Activated CD4-positive, alpha-beta T cell treated with anti-CD3 and anti-CD28 coated beads, Interleukin-2, Interleukin-6, amounts not matched to agents 100 ng/mL and 50 ng/mL, durations not matched to agents 16 hours and 8 hours (primary cell): ENCODE data around the gene PLK3.
"Not testable (repeated sequence)": the region's sequence is repeated elsewhere in the genome, so short reads cannot be mapped to it uniquely, and the experiment has no call there.

Source experiments
- DNase-seq: peaks from one replicate; pipeline ENCODE4 v3.0.0-alpha.2; 2020

The PLK3 gene

GRCh38 chr1:44788120-44788860 is 11.9 kb upstream of the PLK3 start, which contains the start of gene BEST4:
BEST4 (minus strand) TSS chr1:44788170; CDS start chr1:44787705, 465 bp downstream.
- DNase-seq: no peak

- no peak for DNase-seq
These were observed 9.0 kb upstream of the PLK3 start for GRCh38 chr1:44790968-44791801.

- DNase-seq: no peak
These were observed 7.3 kb upstream of the PLK3 start for GRCh38 chr1:44792736-44793502.

- not testable (repeated sequence) for DNase-seq
These were observed 2.3 kb upstream of the PLK3 start for GRCh38 chr1:44797886-44798285.

DNA sequence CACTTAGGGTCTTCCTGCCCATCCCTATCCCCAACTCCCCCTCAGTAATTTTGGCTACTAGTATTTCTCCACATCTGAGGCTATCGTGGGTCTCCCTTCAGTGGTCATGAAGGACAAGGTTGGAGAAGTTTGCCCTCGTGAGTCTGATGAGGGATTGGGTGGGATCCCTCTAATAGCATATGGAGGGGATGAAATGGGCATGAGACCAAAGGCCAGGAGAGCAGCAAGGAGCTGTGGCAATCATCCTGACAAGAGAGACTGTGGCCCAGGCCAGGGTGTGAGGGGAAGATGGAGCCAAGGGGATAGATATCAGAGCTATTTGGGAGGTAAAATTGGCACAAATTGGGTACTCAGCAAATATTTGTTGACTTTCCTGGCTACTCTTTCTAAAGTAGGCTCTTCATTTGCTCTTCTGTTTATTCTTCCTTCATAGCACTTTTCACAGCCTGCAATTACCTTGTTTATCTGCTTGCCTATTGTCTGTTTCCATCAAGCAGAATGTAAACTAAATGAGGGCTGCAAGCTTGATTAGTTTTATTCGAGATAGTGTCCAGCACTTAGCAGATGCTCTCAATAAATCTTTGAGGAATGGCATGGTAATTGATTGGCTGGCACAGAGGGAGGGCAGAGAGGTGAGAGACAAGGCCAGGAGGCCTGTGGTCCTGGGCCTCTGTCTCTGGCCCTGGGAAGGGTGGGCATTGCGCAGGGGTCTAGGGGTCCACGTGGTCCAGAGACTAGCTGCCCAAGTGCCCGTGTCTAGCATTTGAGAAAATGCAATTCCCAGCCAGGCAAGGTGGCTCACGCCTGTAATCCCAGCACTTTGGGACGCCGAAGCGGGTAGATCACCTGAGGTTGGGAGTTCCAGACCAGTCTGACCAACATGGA is 1.5 kb upstream of the PLK3 start:
- no peak for DNase-seq

DNA sequence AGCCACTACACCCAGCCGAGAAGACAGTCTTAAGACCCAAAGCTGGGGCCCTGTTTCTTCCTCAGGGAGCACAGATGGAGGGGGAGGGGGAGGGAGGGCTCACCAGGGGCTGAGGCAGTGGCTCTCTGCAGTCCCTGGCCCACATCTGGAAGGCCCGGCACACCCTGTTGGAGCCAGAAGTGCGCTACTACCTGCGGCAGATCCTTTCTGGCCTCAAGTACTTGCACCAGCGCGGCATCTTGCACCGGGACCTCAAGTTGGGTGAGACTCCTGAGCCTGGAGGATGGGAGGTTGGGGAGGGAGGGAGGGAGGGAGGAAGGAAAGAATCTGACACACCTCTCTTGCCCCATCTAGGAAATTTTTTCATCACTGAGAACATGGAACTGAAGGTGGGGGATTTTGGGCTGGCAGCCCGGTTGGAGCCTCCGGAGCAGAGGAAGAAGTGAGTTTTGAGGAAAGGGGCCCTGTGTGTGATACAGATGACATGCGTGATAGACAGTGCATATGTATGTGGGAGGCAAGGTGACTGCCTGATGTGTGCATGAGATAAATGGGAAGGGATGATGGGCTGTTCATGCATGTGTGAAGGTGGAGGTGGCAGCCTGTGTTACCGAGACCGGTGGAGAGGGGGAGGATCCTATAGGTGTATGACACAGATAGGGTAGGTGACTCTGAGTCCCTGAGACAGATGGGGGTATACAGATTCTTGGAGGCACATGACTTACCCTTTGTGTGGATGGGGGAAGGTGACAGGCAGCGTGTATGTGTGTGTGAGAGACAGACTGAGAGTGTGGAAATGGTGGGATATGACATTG is 1.5 kb downstream of the PLK3 start:
- DNase-seq: no peak

DNA sequence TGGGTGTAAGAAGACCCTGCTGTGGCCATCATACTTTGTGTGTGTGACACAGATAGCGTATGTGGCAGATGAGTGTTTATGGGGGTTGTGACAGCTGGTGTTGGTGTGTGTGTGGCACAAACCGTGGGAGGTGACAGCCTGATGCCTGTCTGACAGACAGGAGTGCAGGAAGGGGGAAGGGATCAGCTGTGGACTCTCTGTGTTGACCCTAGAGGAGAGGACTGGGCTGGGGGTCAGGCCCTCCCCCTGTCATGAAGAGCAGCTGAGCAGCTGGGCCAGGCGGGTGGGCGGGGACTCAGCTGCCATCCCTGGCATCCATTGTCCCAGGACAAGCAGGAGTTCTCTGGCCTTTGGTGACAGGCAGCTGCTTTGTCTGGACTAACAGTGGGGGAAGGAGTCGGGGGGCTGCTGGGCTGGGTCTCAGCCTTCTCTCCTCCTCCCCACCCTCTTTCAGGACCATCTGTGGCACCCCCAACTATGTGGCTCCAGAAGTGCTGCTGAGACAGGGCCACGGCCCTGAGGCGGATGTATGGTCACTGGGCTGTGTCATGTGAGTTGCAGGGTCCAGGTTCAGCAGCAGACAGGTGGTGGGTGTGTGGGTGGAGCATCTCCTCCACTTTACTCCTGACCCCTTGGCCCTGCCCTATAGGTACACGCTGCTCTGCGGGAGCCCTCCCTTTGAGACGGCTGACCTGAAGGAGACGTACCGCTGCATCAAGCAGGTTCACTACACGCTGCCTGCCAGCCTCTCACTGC is 2.3 kb downstream of the PLK3 start:
- no peak for DNase-seq

DNA sequence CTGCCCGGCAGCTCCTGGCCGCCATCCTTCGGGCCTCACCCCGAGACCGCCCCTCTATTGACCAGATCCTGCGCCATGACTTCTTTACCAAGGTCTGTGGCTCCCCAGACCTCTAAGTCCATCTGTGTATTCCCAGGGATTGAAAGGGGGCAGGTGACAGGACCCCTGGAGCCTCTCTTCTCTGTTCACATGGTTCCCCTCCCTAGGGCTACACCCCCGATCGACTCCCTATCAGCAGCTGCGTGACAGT is 2.8 kb downstream of the PLK3 start:
- DNase-seq: no peak

DNA sequence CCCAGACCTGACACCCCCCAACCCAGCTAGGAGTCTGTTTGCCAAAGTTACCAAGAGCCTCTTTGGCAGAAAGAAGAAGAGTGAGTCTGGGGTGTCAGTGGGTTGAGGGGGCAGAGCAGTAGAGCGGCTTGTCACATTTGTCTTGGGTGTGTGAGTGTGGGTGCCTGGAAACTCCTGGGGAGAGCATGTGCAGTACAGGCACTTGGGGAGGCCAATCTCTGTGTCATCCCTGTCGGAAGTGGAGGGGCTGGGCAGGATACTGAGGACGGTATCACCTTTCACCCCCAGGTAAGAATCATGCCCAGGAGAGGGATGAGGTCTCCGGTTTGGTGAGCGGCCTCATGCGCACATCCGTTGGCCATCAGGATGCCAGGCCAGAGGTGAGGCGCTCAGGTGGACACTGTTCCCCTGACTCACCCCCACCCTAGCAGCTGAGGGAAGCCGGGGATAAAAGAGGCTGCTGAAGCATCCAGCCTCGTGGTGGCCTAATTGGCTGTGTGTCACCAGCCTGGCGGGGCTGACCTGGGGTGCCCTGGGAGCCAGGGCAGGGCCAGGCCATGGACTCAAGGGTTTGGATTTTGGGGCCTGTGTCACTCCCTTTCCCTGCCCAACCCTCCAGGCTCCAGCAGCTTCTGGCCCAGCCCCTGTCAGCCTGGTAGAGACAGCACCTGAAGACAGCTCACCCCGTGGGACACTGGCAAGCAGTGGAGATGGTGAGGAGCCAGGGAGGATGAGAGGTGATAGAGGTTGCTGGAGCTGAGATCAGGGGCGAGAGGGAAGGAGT is 3.3 kb downstream of the PLK3 start:
- no peak for DNase-seq

GRCh38 chr1:44805311-44806024 is 5.3 kb downstream of the PLK3 start:
- no peak for DNase-seq

- DNase-seq: no peak
These were observed 6.0 kb downstream of the PLK3 start for GRCh38 chr1:44806025-44806703.

- DNase-seq: no peak
These were observed 6.7 kb downstream of the PLK3 start, which contains the start of gene DYNLT4 for GRCh38 chr1:44806704-44807363. DYNLT4 (minus strand) TSS chr1:44807351; CDS start chr1:44806668, 683 bp downstream.

DNA sequence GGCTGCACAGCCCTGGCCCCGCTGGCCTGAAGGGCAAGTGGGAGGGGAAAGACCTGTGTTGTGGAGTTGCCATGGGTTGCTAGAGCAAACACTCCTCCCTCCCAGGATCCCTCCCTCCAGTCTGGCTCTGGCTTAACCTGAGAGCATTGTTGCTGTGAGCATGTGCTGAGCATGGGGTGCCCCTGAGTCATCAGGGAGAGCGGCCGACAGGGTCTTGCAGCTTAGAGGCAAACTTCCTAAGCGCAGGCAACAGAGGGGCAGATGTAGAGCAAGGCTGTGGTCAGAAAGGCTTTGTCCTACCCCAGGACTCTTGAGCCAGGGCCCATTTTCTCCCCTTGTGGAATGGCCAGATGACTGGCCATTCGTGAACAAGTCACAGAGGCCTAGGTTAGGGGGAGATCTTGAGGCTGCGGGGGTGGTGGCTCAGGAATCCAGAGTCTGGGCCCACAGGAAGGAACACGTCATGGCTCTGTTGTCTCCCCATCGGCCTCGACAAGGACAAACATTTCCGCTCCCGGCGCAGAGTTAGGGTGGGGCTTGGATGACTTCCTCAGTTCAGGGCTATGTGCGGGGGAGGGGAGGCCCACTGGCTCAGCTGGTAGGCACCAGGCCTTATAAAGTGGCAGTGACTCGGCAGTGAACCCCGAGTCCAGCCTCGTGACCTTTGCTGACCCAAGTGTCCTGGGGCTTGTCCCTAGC is 7.3 kb downstream of the PLK3 start:
- DNase-seq: peak; percentile 94

DNA sequence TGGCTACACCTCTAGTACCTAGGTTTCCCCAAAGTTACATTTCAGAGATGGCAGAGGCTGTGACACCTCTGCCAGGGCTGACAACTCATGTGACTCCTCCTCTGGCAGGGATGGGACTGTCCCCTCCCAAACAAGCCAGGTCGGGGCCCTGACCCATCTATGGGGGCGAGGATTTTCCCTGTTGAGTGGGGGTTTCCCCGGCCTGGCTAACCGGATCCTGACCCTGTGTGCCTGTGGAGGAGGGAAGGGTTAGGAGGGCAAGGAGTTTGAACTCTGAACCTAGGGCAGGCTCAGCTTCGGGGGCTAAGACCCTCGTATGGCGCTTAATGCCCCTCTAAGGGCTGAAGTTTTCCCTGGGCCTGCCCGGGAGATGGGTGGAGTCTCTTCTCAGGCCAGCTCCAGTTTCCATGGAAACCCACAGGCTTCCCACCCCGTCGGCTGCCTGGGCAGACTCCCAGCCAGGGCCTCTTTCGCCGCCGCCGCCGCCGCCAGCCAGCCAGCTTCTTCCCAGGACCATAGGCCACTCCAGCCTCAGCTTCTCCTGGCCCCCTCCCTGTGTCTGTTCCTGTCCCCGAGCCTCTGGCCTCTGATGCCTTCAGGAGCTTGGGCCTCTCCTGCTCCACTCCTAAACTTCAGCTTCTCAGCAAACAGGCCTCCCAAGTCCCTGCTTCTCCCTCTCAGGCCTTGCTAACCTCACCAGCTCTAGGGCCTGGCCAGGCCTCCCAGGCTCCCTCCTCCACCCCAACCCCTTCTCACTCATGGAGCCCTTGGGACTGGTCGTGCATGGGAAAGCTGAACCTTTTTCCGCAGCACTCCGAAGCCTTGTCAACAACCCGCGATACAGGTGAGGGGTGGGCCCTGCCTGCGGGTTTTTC is 8.1 kb downstream of the PLK3 start, which contains the start of gene BTBD19:
Gene BTBD19 (plus strand): TSS at position 461 of the 875 bp plus-strand sequence. CDS start 298 bp downstream, at position 759.
- DNase-seq: peak; percentile 81

- DNase-seq: peak; percentile 96
These were observed 9.1 kb downstream of the PLK3 start for GRCh38 chr1:44808938-44809917.
